PC-9 (cell line): Measurements from ENCODE around the gene ERGIC1. TPM values are rescaled to one million over a fixed set of nuclear protein-coding genes. Genes with fewer than 3 reads are reported as not detected.
A peak's percentile ranks its signal among the peaks of the same experiment; 100 is the strongest.
"Not testable (repeated sequence)": the region's sequence is repeated elsewhere in the genome, so short reads cannot be mapped to it uniquely, and the experiment has no call there.

Experiments used
- BruUV-seq: library from RNA; stranded (reverse); fragments of 400-500 nt; replicated peaks from 2 replicates; lab custom pipeline; 2021; lab: Mats Ljungman, UMichigan
- CTCF ChIA-PET: fragments of 300-600 bp; sonication (Branson Sonifier 250); formaldehyde crosslinking; loops from one replicate; lab custom pipeline; 2022; ENCODE audit warnings: antibody characterized with exemption; lab: Charles Lee
- POLR2A ChIA-PET: fragments of 300-600 bp; sonication (Branson Sonifier 250); formaldehyde crosslinking; loops from one replicate; lab custom pipeline; 2022; ENCODE audit warnings: antibody characterized with exemption; ENCODE audit not compliant: unreplicated experiment; lab: Charles Lee
- DNase-seq, 2 experiments: peaks; one replicate each; pipeline versions ENCODE4 v3.0.0 to v3.0.0-alpha.2; 2015 to 2022; ENCODE audit warnings: mixed read lengths in 1 of 2
- H2AFZ ChIP-seq: fragments of 200-600 bp; sonication (generic); 2 replicates; pipeline ENCODE4 v1.8.1; 2017; ENCODE audit warnings: antibody characterized with exemption
- H3F3A ChIP-seq: fragments of 200-600 bp; sonication (generic); 2 replicates; pipeline ENCODE4 v1.8.1; 2017; ENCODE audit warnings: antibody characterized with exemption, mild to moderate bottlenecking, low read depth; ENCODE audit not compliant: insufficient read depth
- H3K27ac ChIP-seq: fragments of 200-600 bp; sonication (generic); 2 replicates; pipeline ENCODE4 v1.6.1; 2016; ENCODE audit warnings: mixed run types
- H3K27me3 ChIP-seq: fragments of 200-600 bp; sonication (generic); 2 replicates; pipeline ENCODE4 v1.6.1; 2016; ENCODE audit warnings: low read depth, mixed run types; ENCODE audit not compliant: insufficient read depth
- H3K36me3 ChIP-seq: fragments of 200-600 bp; sonication (generic); 2 replicates; pipeline ENCODE4 v1.6.1; 2016; ENCODE audit warnings: low read depth, mixed run types
- H3K4me1 ChIP-seq: fragments of 200-600 bp; sonication (generic); replicated peaks from 2 replicates; pipeline ENCODE4 v1.6.1; 2016; ENCODE audit warnings: mixed run types; ENCODE audit not compliant: insufficient read depth
- H3K4me2 ChIP-seq: fragments of 200-600 bp; sonication (generic); 2 replicates; pipeline ENCODE4 v1.6.1; 2017; ENCODE audit warnings: mixed run types
- H3K4me3 ChIP-seq: fragments of 200-600 bp; sonication (generic); 2 replicates; pipeline ENCODE4 v1.6.1; 2016; ENCODE audit warnings: mixed run types
- H3K79me2 ChIP-seq: fragments of 200-600 bp; sonication (generic); 2 replicates; pipeline ENCODE4 v1.6.1; 2017; ENCODE audit warnings: low read depth, mixed run types
- H3K9me2 ChIP-seq: fragments of 200-600 bp; sonication (generic); 2 replicates; pipeline ENCODE4 v1.8.1; 2017; ENCODE audit warnings: mild to moderate bottlenecking; ENCODE audit not compliant: insufficient read depth
- H3K9me3 ChIP-seq: fragments of 200-600 bp; sonication (generic); 2 replicates; pipeline ENCODE4 v1.8.1; 2016; ENCODE audit warnings: low read depth; ENCODE audit not compliant: insufficient read depth
- H4K20me1 ChIP-seq: fragments of 200-600 bp; sonication (generic); 2 replicates; pipeline ENCODE4 v1.8.1; 2017; ENCODE audit not compliant: insufficient read depth
- EZH2 ChIP-seq: fragments of 200-600 bp; sonication (generic); IDR thresholded peaks from 2 replicates; pipeline ENCODE4 v1.8.0; 2017; ENCODE audit warnings: antibody characterized with exemption, low read depth
- intact Hi-C: fragments of 100-400 bp; cut with micrococcal nuclease; formaldehyde crosslinking; loops from one replicate; pipeline ENCODE4 v1.10.0; 2022; ENCODE audit not compliant: unreplicated experiment
- total RNA-seq: library from RNA; stranded (reverse); gene quantifications from 2 replicates; pipeline ENCODE4 v1.2.3, GENCODE V29; 2021
- TF ChIP-seq, protein P1 (sequence below): fragments of 200-600 bp; sonication (generic); conservative IDR thresholded peaks from 2 replicates; pipeline ENCODE4 v1.6.1; 2017; ENCODE audit warnings: mixed run types, antibody characterized with exemption, mild to moderate bottlenecking, moderate library complexity

ERGIC1 gene
- total RNA-seq, 1 experiment from 2014 or later, result 159 TPM

DNA sequence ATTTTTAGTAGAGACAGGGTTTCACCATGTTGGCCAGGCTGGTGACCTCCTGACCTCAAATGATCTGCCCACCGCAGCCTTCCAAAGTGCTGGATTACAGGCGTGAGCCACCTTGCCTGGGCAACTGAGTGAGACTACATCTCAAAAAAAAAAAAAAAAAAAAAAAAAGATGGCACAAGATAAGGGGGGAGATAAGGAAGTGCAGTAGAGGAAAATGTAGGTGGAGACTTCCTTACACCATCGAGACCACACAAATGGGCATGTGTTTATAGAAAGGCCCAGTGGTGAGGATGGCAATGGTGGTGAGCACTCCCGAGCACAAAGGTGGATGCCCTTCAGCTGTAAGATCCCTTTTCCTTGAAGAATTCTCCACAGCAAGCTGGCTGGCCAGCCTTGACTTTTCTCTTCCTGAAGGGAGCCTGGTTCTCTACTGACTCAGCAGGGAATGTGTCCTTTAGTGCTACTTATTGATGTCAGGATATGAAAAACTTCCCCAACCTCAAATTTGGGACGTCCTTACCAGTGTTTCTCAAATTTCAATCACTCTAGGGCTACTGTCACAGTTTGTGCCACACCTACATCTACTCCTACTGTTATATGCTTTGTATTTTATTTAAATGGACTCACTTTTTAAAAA lies 28.2 kb downstream of the ERGIC1 start:
- DNase-seq, result peak; percentile 27 to 60
- peaks cover 60% of the 10 kb centered on the region for H3K4me1 ChIP-seq
- H3K27me3 ChIP-seq, result no peaks in the 10 kb centered on the region
- H4K20me1 ChIP-seq, result no peaks in the 10 kb centered on the region
- CTCF ChIA-PET, result interaction anchor here (0.7 kb wide), 2 partner anchors 85 to 155 kb away, joined by 3 to 5 read pairs; no protein-coding TSS in a partner anchor
- H3K36me3 ChIP-seq, result 0 out of 2 replicates have a peak, but pooled peaks cover 3% of the 10 kb centered on the region
- H3K27ac ChIP-seq, result peak overlapping the region; percentile 99
- H3K4me2 ChIP-seq, result peak overlapping the region; percentile 42
- intact Hi-C loops, result loop anchor here (5.0 kb wide), 1 partner anchor 450 kb away; no protein-coding TSS in a partner anchor
- peaks cover 51% of the 10 kb centered on the region for H3F3A ChIP-seq
- BruUV-seq, result no TSS peak
- no peaks in the 10 kb centered on the region for H3K9me3 ChIP-seq
- no peak overlapping the region for H2AFZ ChIP-seq
- POLR2A ChIA-PET, result no interaction called here
- no peak overlapping the region for H3K4me3 ChIP-seq
- H3K79me2 ChIP-seq, result peaks cover 35% of the 10 kb centered on the region
- TF ChIP-seq, protein P1, sequence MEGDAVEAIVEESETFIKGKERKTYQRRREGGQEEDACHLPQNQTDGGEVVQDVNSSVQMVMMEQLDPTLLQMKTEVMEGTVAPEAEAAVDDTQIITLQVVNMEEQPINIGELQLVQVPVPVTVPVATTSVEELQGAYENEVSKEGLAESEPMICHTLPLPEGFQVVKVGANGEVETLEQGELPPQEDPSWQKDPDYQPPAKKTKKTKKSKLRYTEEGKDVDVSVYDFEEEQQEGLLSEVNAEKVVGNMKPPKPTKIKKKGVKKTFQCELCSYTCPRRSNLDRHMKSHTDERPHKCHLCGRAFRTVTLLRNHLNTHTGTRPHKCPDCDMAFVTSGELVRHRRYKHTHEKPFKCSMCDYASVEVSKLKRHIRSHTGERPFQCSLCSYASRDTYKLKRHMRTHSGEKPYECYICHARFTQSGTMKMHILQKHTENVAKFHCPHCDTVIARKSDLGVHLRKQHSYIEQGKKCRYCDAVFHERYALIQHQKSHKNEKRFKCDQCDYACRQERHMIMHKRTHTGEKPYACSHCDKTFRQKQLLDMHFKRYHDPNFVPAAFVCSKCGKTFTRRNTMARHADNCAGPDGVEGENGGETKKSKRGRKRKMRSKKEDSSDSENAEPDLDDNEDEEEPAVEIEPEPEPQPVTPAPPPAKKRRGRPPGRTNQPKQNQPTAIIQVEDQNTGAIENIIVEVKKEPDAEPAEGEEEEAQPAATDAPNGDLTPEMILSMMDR, result no peak
- TF ChIP-seq EZH2, result no peak
- H3K9me2 ChIP-seq, result no peaks in the 10 kb centered on the region

DNA sequence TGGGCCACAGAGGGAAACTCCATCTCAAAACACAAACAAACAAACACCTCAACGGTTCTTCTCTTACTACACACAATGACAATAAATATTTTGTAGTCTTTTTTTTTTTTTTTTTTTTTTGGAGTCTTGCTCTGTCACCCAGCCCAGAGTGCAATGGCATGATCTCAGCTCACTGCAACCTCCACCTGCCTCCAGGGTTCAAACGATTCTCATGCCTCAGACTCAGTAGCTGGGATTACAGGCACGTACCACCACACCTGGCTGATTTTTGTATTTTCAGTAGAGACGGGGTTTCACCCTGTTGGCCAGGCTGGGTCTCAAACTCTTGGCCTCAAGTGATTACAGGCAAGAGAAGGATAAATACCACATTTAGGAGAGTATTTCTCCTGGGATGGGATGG lies 30.1 kb downstream of the ERGIC1 start:
- peaks cover 53% of the 10 kb centered on the region for H3F3A ChIP-seq
- H3K4me3 ChIP-seq, H3K27me3 ChIP-seq, POLR2A ChIA-PET, DNase-seq, H4K20me1 ChIP-seq, BruUV-seq, H3K9me3 ChIP-seq, H2AFZ ChIP-seq, H3K36me3 ChIP-seq, H3K27ac ChIP-seq, H3K4me2 ChIP-seq, H3K9me2 ChIP-seq, CTCF ChIA-PET: not testable (repeated sequence)
- H3K4me1 ChIP-seq, result peaks cover 61% of the 10 kb centered on the region
- peaks cover 30% of the 10 kb centered on the region for H3K79me2 ChIP-seq
- intact Hi-C loops, result loop anchor here (5.0 kb wide), 1 partner anchor 452 kb away; no protein-coding TSS in a partner anchor

DNA sequence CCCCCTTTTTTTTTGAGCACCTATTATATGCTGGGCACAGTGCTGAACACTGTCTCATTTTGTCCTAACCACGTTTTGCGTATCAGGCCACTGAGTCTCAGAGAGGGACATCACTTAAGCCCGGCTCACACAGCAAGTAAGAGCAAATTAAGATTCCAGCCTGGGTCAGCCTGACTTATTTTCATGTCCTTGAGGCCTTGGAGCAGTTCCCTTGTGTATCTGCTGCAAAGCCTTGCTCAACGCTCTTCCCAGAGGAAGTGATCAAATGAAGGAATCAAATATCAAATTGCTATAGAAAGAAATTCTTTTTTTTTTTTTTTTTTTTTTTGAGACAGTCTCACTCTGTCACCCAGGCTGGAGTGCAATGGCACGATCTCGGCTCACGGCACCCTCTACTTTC lies 30.7 kb downstream of the ERGIC1 start:
- Histone ChIP-seq H3K4me2 (no peak overlapping the region), H3F3A (peaks cover 53% of the 10 kb centered on the region), H3K4me1 (peaks cover 61% of the 10 kb centered on the region), H3K27ac (no peak overlapping the region), H3K4me3 (no peak overlapping the region), H3K27me3 (no peaks in the 10 kb centered on the region), H3K36me3 (0 out of 2 replicates have a peak, but pooled peaks cover 3% of the 10 kb centered on the region), H3K9me2 (no peaks in the 10 kb centered on the region), H3K79me2 (peaks cover 29% of the 10 kb centered on the region), H4K20me1 (no peaks in the 10 kb centered on the region), H3K9me3 (no peaks in the 10 kb centered on the region), H2AFZ (no peak overlapping the region)
- TF ChIP-seq, protein P1, result no peak
- no peak for TF ChIP-seq EZH2
- ChIA-PET POLR2A (no interaction called here), CTCF (no interaction called here)
- intact Hi-C loops, result loop anchor here (5.0 kb wide), 1 partner anchor 452 kb away; no protein-coding TSS in a partner anchor
- no TSS peak for BruUV-seq
- no peak for DNase-seq
